ENCODE measurements around the gene ERC1.

The ERC1 gene

DNA sequence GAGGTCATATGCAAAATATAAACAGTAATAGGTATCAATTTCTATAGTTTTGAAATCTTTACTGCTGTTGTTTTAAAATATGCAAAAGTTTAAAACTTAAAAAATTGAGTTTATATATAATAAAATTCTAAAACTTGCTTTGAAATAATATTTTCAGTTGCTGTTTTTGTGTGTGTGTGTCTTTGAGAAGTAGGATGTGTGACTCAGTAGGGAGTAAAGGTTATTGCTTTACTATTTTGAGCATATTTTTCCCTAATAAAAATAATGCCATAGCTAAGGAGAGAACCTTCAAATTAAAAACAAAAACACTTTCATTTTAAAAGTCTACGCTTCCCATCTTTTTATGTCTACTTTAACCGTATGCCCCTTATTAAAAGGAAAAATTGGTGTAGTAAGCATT is 365.3 kb downstream of the ERC1 start:
- Histone ChIP-seq H3K27me3 (ENCODE audit: insufficient read depth, poor library complexity, severe bottlenecking) (no peaks in the 10 kb centered on the region), H3K27ac (replicated peaks) (no peak overlapping the region), H3K4me3 (replicated peaks; ENCODE audit: insufficient read depth, low read length) (no peak overlapping the region)
- TF ChIP-seq, protein P1, sequence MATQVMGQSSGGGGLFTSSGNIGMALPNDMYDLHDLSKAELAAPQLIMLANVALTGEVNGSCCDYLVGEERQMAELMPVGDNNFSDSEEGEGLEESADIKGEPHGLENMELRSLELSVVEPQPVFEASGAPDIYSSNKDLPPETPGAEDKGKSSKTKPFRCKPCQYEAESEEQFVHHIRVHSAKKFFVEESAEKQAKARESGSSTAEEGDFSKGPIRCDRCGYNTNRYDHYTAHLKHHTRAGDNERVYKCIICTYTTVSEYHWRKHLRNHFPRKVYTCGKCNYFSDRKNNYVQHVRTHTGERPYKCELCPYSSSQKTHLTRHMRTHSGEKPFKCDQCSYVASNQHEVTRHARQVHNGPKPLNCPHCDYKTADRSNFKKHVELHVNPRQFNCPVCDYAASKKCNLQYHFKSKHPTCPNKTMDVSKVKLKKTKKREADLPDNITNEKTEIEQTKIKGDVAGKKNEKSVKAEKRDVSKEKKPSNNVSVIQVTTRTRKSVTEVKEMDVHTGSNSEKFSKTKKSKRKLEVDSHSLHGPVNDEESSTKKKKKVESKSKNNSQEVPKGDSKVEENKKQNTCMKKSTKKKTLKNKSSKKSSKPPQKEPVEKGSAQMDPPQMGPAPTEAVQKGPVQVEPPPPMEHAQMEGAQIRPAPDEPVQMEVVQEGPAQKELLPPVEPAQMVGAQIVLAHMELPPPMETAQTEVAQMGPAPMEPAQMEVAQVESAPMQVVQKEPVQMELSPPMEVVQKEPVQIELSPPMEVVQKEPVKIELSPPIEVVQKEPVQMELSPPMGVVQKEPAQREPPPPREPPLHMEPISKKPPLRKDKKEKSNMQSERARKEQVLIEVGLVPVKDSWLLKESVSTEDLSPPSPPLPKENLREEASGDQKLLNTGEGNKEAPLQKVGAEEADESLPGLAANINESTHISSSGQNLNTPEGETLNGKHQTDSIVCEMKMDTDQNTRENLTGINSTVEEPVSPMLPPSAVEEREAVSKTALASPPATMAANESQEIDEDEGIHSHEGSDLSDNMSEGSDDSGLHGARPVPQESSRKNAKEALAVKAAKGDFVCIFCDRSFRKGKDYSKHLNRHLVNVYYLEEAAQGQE (IDR thresholded peaks at IDR 0.05; ENCODE audit: insufficient replicate concordance, low read depth) = no peak
- TF ChIP-seq GABPA (IDR thresholded peaks at IDR 0.05; ENCODE audit: low read depth) = no peak
- TF ChIP-seq SPI1 (IDR thresholded peaks at IDR 0.05; ENCODE audit: borderline replicate concordance, low read depth) = no peak
- no peak for TF ChIP-seq POLR2AphosphoS5 (IDR thresholded peaks at IDR 0.05; ENCODE audit: low read depth)
- TF ChIP-seq, protein P2, sequence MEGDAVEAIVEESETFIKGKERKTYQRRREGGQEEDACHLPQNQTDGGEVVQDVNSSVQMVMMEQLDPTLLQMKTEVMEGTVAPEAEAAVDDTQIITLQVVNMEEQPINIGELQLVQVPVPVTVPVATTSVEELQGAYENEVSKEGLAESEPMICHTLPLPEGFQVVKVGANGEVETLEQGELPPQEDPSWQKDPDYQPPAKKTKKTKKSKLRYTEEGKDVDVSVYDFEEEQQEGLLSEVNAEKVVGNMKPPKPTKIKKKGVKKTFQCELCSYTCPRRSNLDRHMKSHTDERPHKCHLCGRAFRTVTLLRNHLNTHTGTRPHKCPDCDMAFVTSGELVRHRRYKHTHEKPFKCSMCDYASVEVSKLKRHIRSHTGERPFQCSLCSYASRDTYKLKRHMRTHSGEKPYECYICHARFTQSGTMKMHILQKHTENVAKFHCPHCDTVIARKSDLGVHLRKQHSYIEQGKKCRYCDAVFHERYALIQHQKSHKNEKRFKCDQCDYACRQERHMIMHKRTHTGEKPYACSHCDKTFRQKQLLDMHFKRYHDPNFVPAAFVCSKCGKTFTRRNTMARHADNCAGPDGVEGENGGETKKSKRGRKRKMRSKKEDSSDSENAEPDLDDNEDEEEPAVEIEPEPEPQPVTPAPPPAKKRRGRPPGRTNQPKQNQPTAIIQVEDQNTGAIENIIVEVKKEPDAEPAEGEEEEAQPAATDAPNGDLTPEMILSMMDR (IDR thresholded peaks at IDR 0.05; ENCODE audit: insufficient read depth, low read length) = no peak
- no peak for DNase-seq (ENCODE audit: low read depth in 1 of 2, low spot score in 1 of 2)

DNA sequence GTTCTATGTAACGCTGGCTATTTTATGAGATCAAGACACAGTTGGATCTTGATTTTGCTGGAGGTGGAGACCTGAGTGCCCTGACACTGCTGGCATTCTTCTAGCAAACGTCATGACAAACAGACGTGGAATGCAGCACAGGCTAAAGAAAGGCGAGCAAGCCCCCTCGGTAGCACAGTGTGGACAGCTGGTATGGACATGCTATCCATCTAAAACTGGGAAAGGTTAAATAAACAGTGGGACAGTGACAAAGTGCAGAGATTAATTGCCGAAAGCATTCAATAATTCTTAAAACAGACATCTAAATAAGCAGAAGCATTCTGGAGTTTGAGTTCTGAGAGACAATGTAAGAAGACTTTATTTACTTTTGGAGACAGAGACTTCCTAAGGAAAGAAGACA is 366.1 kb downstream of the ERC1 start:
- H3K4me3 ChIP-seq (replicated peaks; ENCODE audit: insufficient read depth, low read length) = no peak overlapping the region
- no peak overlapping the region for H3K27ac ChIP-seq (replicated peaks)
- TF ChIP-seq SPI1 (IDR thresholded peaks at IDR 0.05; ENCODE audit: borderline replicate concordance, low read depth) (no peak), GABPA (IDR thresholded peaks at IDR 0.05; ENCODE audit: low read depth) (no peak), POLR2AphosphoS5 (IDR thresholded peaks at IDR 0.05; ENCODE audit: low read depth) (no peak)
- TF ChIP-seq, protein P1 (IDR thresholded peaks at IDR 0.05; ENCODE audit: insufficient replicate concordance, low read depth) = no peak
- TF ChIP-seq, protein P2 (IDR thresholded peaks at IDR 0.05; ENCODE audit: insufficient read depth, low read length) = no peak
- no peaks in the 10 kb centered on the region for H3K27me3 ChIP-seq (ENCODE audit: insufficient read depth, poor library complexity, severe bottlenecking)
- no peak for DNase-seq (ENCODE audit: low read depth in 1 of 2, low spot score in 1 of 2)

DNA sequence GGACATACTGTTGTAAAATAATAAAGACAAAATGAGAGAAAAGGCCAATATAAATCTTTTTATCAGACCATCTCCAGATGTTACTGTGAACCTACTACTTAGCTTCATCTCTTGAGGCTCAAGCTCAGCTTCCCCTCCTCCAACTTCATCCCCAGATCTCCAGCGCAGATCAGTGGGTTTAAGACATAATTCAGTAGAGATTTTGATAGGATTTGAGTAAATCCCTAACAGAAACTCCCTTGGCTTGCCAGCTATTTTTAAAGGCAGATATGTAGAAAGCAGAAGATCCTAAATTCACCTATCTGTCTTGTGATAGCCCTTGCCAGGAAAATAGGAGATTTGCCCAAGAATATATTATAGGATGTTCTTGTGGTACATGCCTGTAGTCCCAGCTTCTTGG is 366.7 kb downstream of the ERC1 start:
- DNase-seq (ENCODE audit: low read depth in 1 of 2, low spot score in 1 of 2) = no peak
- Histone ChIP-seq H3K27ac (replicated peaks) (no peak overlapping the region), H3K27me3 (ENCODE audit: insufficient read depth, poor library complexity, severe bottlenecking) (no peaks in the 10 kb centered on the region), H3K4me3 (replicated peaks; ENCODE audit: insufficient read depth, low read length) (no peak overlapping the region)
- TF ChIP-seq, protein P2 (IDR thresholded peaks at IDR 0.05; ENCODE audit: insufficient read depth, low read length) = no peak
- TF ChIP-seq GABPA (IDR thresholded peaks at IDR 0.05; ENCODE audit: low read depth) (no peak), POLR2AphosphoS5 (IDR thresholded peaks at IDR 0.05; ENCODE audit: low read depth) (no peak), SPI1 (IDR thresholded peaks at IDR 0.05; ENCODE audit: borderline replicate concordance, low read depth) (no peak)
- TF ChIP-seq, protein P1 (IDR thresholded peaks at IDR 0.05; ENCODE audit: insufficient replicate concordance, low read depth) = no peak
